Measurements from ENCODE around the gene PALD1. TPM values are rescaled to one million over a fixed set of nuclear protein-coding genes. Genes with fewer than 3 reads are reported as not detected.

The PALD1 gene
- total and polyA plus RNA-seq, 2 of the 13 experiments (the other 11 are each of a cell fraction or from before 2014, with no cell fraction given), result 0.07 to 0.09 TPM

DNA sequence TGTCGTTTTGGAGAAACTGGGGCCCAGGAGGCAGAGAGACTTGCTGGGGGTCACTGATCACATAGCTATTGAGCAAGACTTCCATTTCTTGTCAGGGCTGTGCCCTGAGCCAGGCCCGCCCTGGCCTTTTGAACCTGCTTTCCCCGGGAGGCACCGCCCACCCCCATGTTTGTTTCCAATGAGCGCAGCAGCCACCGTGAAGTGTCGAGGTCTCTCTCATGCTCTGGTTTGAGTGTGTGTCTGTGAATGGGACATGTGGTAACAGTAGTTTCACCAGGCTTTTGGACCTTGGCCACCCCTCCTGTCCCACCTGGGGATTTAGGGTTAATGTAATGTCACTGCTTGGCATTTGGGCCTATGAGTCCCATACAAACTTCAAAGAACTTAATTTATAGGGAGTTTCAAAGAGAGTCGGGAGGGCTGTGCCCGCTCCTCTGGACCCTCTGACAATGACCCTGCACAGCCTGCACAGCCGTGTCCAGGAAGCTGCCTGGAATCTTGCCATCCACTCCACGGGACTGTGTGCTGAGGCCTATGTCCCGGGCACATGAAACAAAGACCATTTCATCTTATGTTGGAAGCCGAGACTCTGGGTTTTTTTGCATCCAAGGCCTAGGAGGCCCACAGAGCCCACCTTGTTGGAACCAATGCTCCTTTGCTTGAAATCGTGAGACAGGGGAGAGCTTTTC, 117.7 kb downstream of the PALD1 start (continued):
- TF ChIP-seq, protein P1, sequence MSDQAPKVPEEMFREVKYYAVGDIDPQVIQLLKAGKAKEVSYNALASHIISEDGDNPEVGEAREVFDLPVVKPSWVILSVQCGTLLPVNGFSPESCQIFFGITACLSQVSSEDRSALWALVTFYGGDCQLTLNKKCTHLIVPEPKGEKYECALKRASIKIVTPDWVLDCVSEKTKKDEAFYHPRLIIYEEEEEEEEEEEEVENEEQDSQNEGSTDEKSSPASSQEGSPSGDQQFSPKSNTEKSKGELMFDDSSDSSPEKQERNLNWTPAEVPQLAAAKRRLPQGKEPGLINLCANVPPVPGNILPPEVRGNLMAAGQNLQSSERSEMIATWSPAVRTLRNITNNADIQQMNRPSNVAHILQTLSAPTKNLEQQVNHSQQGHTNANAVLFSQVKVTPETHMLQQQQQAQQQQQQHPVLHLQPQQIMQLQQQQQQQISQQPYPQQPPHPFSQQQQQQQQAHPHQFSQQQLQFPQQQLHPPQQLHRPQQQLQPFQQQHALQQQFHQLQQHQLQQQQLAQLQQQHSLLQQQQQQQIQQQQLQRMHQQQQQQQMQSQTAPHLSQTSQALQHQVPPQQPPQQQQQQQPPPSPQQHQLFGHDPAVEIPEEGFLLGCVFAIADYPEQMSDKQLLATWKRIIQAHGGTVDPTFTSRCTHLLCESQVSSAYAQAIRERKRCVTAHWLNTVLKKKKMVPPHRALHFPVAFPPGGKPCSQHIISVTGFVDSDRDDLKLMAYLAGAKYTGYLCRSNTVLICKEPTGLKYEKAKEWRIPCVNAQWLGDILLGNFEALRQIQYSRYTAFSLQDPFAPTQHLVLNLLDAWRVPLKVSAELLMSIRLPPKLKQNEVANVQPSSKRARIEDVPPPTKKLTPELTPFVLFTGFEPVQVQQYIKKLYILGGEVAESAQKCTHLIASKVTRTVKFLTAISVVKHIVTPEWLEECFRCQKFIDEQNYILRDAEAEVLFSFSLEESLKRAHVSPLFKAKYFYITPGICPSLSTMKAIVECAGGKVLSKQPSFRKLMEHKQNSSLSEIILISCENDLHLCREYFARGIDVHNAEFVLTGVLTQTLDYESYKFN (CRISPR knock-in tag; conservative IDR thresholded peaks at IDR 0.05), result peak; percentile 53
- TF ChIP-seq, protein P2, sequence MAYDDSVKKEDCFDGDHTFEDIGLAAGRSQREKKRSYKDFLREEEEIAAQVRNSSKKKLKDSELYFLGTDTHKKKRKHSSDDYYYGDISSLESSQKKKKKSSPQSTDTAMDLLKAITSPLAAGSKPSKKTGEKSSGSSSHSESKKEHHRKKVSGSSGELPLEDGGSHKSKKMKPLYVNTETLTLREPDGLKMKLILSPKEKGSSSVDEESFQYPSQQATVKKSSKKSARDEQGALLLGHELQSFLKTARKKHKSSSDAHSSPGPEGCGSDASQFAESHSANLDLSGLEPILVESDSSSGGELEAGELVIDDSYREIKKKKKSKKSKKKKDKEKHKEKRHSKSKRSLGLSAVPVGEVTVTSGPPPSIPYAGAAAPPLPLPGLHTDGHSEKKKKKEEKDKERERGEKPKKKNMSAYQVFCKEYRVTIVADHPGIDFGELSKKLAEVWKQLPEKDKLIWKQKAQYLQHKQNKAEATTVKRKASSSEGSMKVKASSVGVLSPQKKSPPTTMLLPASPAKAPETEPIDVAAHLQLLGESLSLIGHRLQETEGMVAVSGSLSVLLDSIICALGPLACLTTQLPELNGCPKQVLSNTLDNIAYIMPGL (CRISPR knock-in tag; IDR thresholded peaks at IDR 0.05; ENCODE audit: borderline replicate concordance in 1 of 2, low read depth in 1 of 2), result no peak
- no peak for TF ChIP-seq NR2F1 (CRISPR knock-in tag; IDR thresholded peaks at IDR 0.05)
- TF ChIP-seq PITX1 (CRISPR knock-in tag; IDR thresholded peaks at IDR 0.05), result no peak
- TF ChIP-seq NONO (IDR thresholded peaks at IDR 0.05), result no peak
- TF ChIP-seq NONO (CRISPR knock-in tag; conservative IDR thresholded peaks at IDR 0.05), result 0 out of 2 replicates have a peak, but pooled peaks have one; percentile 38
- TF ChIP-seq, protein P3, sequence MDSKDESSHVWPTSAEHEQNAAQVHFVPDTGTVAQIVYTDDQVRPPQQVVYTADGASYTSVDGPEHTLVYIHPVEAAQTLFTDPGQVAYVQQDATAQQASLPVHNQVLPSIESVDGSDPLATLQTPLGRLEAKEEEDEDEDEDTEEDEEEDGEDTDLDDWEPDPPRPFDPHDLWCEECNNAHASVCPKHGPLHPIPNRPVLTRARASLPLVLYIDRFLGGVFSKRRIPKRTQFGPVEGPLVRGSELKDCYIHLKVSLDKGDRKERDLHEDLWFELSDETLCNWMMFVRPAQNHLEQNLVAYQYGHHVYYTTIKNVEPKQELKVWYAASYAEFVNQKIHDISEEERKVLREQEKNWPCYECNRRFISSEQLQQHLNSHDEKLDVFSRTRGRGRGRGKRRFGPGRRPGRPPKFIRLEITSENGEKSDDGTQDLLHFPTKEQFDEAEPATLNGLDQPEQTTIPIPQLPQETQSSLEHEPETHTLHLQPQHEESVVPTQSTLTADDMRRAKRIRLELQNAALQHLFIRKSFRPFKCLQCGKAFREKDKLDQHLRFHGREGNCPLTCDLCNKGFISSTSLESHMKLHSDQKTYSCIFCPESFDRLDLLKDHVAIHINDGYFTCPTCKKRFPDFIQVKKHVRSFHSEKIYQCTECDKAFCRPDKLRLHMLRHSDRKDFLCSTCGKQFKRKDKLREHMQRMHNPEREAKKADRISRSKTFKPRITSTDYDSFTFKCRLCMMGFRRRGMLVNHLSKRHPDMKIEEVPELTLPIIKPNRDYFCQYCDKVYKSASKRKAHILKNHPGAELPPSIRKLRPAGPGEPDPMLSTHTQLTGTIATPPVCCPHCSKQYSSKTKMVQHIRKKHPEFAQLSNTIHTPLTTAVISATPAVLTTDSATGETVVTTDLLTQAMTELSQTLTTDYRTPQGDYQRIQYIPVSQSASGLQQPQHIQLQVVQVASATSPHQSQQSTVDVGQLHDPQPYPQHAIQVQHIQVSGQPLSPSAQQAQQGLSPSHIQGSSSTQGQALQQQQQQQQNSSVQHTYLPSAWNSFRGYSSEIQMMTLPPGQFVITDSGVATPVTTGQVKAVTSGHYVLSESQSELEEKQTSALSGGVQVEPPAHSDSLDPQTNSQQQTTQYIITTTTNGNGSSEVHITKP (CRISPR knock-in tag; IDR thresholded peaks at IDR 0.05; ENCODE audit: low read depth), result 0 out of 2 replicates have a peak, but pooled peaks have one; percentile 23
- TF ChIP-seq PLRG1 (conservative IDR thresholded peaks at IDR 0.05), result no peak
- TF ChIP-seq, protein P4, sequence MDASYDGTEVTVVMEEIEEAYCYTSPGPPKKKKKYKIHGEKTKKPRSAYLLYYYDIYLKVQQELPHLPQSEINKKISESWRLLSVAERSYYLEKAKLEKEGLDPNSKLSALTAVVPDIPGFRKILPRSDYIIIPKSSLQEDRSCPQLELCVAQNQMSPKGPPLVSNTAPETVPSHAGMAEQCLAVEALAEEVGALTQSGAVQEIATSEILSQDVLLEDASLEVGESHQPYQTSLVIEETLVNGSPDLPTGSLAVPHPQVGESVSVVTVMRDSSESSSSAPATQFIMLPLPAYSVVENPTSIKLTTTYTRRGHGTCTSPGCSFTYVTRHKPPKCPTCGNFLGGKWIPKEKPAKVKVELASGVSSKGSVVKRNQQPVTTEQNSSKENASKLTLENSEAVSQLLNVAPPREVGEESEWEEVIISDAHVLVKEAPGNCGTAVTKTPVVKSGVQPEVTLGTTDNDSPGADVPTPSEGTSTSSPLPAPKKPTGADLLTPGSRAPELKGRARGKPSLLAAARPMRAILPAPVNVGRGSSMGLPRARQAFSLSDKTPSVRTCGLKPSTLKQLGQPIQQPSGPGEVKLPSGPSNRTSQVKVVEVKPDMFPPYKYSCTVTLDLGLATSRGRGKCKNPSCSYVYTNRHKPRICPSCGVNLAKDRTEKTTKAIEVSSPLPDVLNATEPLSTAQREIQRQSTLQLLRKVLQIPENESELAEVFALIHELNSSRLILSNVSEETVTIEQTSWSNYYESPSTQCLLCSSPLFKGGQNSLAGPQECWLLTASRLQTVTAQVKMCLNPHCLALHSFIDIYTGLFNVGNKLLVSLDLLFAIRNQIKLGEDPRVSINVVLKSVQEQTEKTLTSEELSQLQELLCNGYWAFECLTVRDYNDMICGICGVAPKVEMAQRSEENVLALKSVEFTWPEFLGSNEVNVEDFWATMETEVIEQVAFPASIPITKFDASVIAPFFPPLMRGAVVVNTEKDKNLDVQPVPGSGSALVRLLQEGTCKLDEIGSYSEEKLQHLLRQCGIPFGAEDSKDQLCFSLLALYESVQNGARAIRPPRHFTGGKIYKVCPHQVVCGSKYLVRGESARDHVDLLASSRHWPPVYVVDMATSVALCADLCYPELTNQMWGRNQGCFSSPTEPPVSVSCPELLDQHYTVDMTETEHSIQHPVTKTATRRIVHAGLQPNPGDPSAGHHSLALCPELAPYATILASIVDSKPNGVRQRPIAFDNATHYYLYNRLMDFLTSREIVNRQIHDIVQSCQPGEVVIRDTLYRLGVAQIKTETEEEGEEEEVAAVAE (CRISPR knock-in tag; IDR thresholded peaks at IDR 0.05; ENCODE audit: borderline replicate concordance), result no peak
- TF ChIP-seq ADNP (CRISPR knock-in tag; IDR thresholded peaks at IDR 0.05), result no peak
- TF ChIP-seq HNF4G (IDR thresholded peaks at IDR 0.05; ENCODE audit: borderline replicate concordance, low read depth, low read length), result peak; percentile 64; the same call in 1 of the 2 replicates
- 0 out of 2 replicates have a peak, but pooled peaks have one; percentile 35 for TF ChIP-seq HNF4G (CRISPR knock-in tag; IDR thresholded peaks at IDR 0.05; ENCODE audit: borderline replicate concordance, low read depth)
- no peak for TF ChIP-seq RORA (CRISPR knock-in tag; IDR thresholded peaks at IDR 0.05)

Data from HepG2 (cell line).